ENCODE results near the gene ST3GAL6. TPM values are rescaled to one million over a fixed set of nuclear protein-coding genes. Genes with fewer than 3 reads are reported as not detected.

The ST3GAL6 gene
- total and polyA plus RNA-seq, 2 experiments from 2014 or later = 9.6 to 16.1 TPM

- Histone ChIP-seq H3K4me1 (ENCODE audit: insufficient read depth) (peaks cover 8% of the 10 kb centered on the region), H3K27ac (no peak overlapping the region), H3K4me2 (no peak overlapping the region), H2AFZ (no peak overlapping the region), H3K4me3 (no peak overlapping the region), H3K79me2 (peaks cover 15% of the 10 kb centered on the region), H4K20me1 (ENCODE audit: insufficient read depth, poor library complexity, severe bottlenecking) (no peaks in the 10 kb centered on the region), H3K9me2 (replicated peaks; ENCODE audit: insufficient read depth) (no peaks in the 10 kb centered on the region), H3K36me3 (replicated peaks; ENCODE audit: insufficient read depth, low read depth) (no peaks in the 10 kb centered on the region), H3K27me3 (no peaks in the 10 kb centered on the region), H3K9me3 (ENCODE audit: low read depth) (no peaks in the 10 kb centered on the region)
- DNase-seq (ENCODE audit: low spot score) = no peak
- WGBS (ENCODE audit: low lambda C conversion rate, missing lambda C conversion rate) = 98% methylated on average over 5 of the region's 5 CpGs
- TF ChIP-seq EZH2 (IDR thresholded peaks at IDR 0.05; ENCODE audit: borderline replicate concordance) (no peak), EZH2phosphoT487 (IDR thresholded peaks at IDR 0.05; ENCODE audit: low read depth, severe bottlenecking, unreplicated experiment) (no peak), CTCF (IDR thresholded peaks at IDR 0.05; ENCODE audit: poor library complexity) (no peak)
These were observed 25.8 kb upstream of the ST3GAL6 start for GRCh38 chr3:98737301-98737700.

- Histone ChIP-seq H3K27ac (no peak overlapping the region), H4K20me1 (ENCODE audit: insufficient read depth, poor library complexity, severe bottlenecking) (no peaks in the 10 kb centered on the region), H3K4me3 (no peak overlapping the region), H3K4me1 (ENCODE audit: insufficient read depth) (peaks cover 5% of the 10 kb centered on the region), H3K36me3 (replicated peaks; ENCODE audit: insufficient read depth, low read depth) (no peaks in the 10 kb centered on the region), H2AFZ (no peak overlapping the region), H3K9me2 (replicated peaks; ENCODE audit: insufficient read depth) (no peaks in the 10 kb centered on the region), H3K4me2 (no peak overlapping the region), H3K9me3 (ENCODE audit: low read depth) (no peaks in the 10 kb centered on the region), H3K79me2 (peaks cover 12% of the 10 kb centered on the region), H3K27me3 (no peaks in the 10 kb centered on the region)
- no peak for DNase-seq (ENCODE audit: low spot score)
- TF ChIP-seq EZH2 (IDR thresholded peaks at IDR 0.05; ENCODE audit: borderline replicate concordance) (no peak), EZH2phosphoT487 (IDR thresholded peaks at IDR 0.05; ENCODE audit: low read depth, severe bottlenecking, unreplicated experiment) (no peak), CTCF (IDR thresholded peaks at IDR 0.05; ENCODE audit: poor library complexity) (no peak)
These were observed 23.9 kb upstream of the ST3GAL6 start for GRCh38 chr3:98739266-98739665.

GRCh38 chr3:98740324-98740723 lies 22.8 kb upstream of the ST3GAL6 start:
- no peak overlapping the region for H2AFZ ChIP-seq
- DNase-seq (ENCODE audit: low spot score) = no peak
- H3K4me2 ChIP-seq = peak overlapping the region; percentile 20
- no peaks in the 10 kb centered on the region for H4K20me1 ChIP-seq (ENCODE audit: insufficient read depth, poor library complexity, severe bottlenecking)
- peaks cover 2% of the 10 kb centered on the region for H3K79me2 ChIP-seq
- no peaks in the 10 kb centered on the region for H3K4me1 ChIP-seq (ENCODE audit: insufficient read depth)
- H3K4me3 ChIP-seq = no peak overlapping the region
- H3K9me3 ChIP-seq (ENCODE audit: low read depth) = no peaks in the 10 kb centered on the region
- 61% methylated on average over 4 of the region's 4 CpGs for WGBS (ENCODE audit: low lambda C conversion rate, missing lambda C conversion rate)
- H3K36me3 ChIP-seq (replicated peaks; ENCODE audit: insufficient read depth, low read depth) = no peaks in the 10 kb centered on the region
- H3K27me3 ChIP-seq = no peaks in the 10 kb centered on the region
- TF ChIP-seq CTCF (IDR thresholded peaks at IDR 0.05; ENCODE audit: poor library complexity) (no peak), EZH2phosphoT487 (IDR thresholded peaks at IDR 0.05; ENCODE audit: low read depth, severe bottlenecking, unreplicated experiment) (no peak), EZH2 (IDR thresholded peaks at IDR 0.05; ENCODE audit: borderline replicate concordance) (no peak)
- H3K9me2 ChIP-seq (replicated peaks; ENCODE audit: insufficient read depth) = no peaks in the 10 kb centered on the region
- H3K27ac ChIP-seq = peak overlapping the region; percentile 66
